HCT116 (cell line): Measurements from ENCODE around the gene PCLO. TPM values are rescaled to one million over a fixed set of nuclear protein-coding genes. Genes with fewer than 3 reads are reported as not detected.
"Not testable (repeated sequence)": the region's sequence is repeated elsewhere in the genome, so short reads cannot be mapped to it uniquely, and the experiment has no call there.

Experiments
- ATAC-seq: fragments of 200-7000 bp; cut with Tn5 transposase; 2 replicates; pipeline ENCODE4 v1.9.1; 2020; ENCODE audit warnings: mild to moderate bottlenecking, moderate library complexity
- BruUV-seq: library from RNA; stranded (reverse); fragments of 400-500 nt; replicated peaks from 2 replicates; lab custom pipeline; 2021; lab: Mats Ljungman, UMichigan
- CTCF ChIA-PET: fragments of 300-600 bp; sonication (Branson Sonifier 250); formaldehyde crosslinking; loops from one replicate; lab custom pipeline; 2021; ENCODE audit warnings: antibody characterized with exemption; lab: Charles Lee
- POLR2A ChIA-PET: fragments of 300-600, 350-600 bp; sonication (Branson Sonifier 250); formaldehyde crosslinking; loops from one replicate; lab custom pipeline; 2021; ENCODE audit warnings: antibody characterized with exemption; lab: Charles Lee
- RAD21 ChIA-PET, 2 experiments: fragments of 300-600 bp; sonication (Branson Sonifier 250); formaldehyde crosslinking; loops; one replicate each; lab custom pipeline; 2023; ENCODE audit warnings: low total read pairs in 2 of 2; ENCODE audit not compliant: uncharacterized antibody in 2 of 2, unreplicated experiment in 2 of 2, low non-redundant PET in 1 of 2; lab: Charles Lee
- DNase-seq: peaks from one replicate; pipeline ENCODE4 v3.0.0-alpha.2; 2010; ENCODE audit warnings: low read depth, low spot score
- H2AFZ ChIP-seq: fragments of 200-600 bp; shearing (Covaris generic), sonication (generic); 2 replicates; pipeline ENCODE4 v1.6.1; 2017; ENCODE audit warnings: low read depth, mixed run types, mixed read lengths, antibody characterized with exemption, low read length; ENCODE audit not compliant: poor library complexity, severe bottlenecking
- H3K27ac ChIP-seq: 2 replicates; pipeline ENCODE4 v1.5.1; 2012; ENCODE audit warnings: low read depth, low read length
- H3K27me3 ChIP-seq: fragments of 200-600 bp; sonication (generic); 2 replicates; pipeline ENCODE4 v1.6.1; 2016; ENCODE audit warnings: mixed run types, low read length, mixed read lengths; ENCODE audit not compliant: insufficient read depth
- H3K36me3 ChIP-seq, 2 experiments: fragments of 200-500 bp in 1 of 2; fragments of 200-600 bp in 1 of 2; sonication (Bioruptor generic) in 1 of 2; sonication (generic) in 1 of 2; 2 replicates each; pipeline versions ENCODE4 v1.5.1 to v1.6.1; 2014 to 2016; ENCODE audit warnings: low read length in 2 of 2, inconsistent platforms in 1 of 2, mixed read lengths in 1 of 2, mixed run types in 1 of 2; ENCODE audit not compliant: insufficient read depth in 2 of 2, control insufficient read depth in 1 of 2
- H3K4me1 ChIP-seq, 2 experiments: fragments of 200-600 bp in 1 of 2; sonication (generic) in 1 of 2; 2 replicates each; pipeline versions ENCODE4 v1.5.1 to v1.6.1; 2012 to 2017; ENCODE audit warnings: low read length in 2 of 2, inconsistent platforms in 1 of 2, mild to moderate bottlenecking in 1 of 2, mixed read lengths in 1 of 2, mixed run types in 1 of 2, moderate library complexity in 1 of 2; ENCODE audit not compliant: insufficient read depth in 2 of 2, control insufficient read depth in 1 of 2
- H3K4me2 ChIP-seq: fragments of 200-600 bp; sonication (generic); 2 replicates; pipeline ENCODE4 v1.6.1; 2017; ENCODE audit warnings: mixed run types, low read length, mixed read lengths
- H3K4me3 ChIP-seq, 2 experiments: fragments of 200-600 bp in 1 of 2; sonication (generic) in 1 of 2; replicated peaks in 1 of 2; 2 replicates each; pipeline ENCODE4 v1.5.1; 2011 to 2016; ENCODE audit warnings: low read length in 2 of 2, control low read depth in 1 of 2, low read depth in 1 of 2, mild to moderate bottlenecking in 1 of 2, mixed read lengths in 1 of 2, mixed run types in 1 of 2
- H3K79me2 ChIP-seq: fragments of 200-600 bp; sonication (generic); 2 replicates; pipeline ENCODE4 v1.6.1; 2017; ENCODE audit warnings: mild to moderate bottlenecking, mixed run types, low read length, moderate library complexity, mixed read lengths; ENCODE audit not compliant: insufficient read depth
- H3K9ac ChIP-seq: fragments of 200-600 bp; sonication (generic); 2 replicates; pipeline ENCODE4 v1.6.1; 2016; ENCODE audit warnings: low read length, mixed read lengths
- H3K9me2 ChIP-seq: fragments of 200-600 bp; sonication (generic), shearing (Covaris generic); 2 replicates; pipeline ENCODE4 v1.6.1; 2017; ENCODE audit warnings: mixed run types, mild to moderate bottlenecking, moderate library complexity; ENCODE audit not compliant: insufficient read depth
- H3K9me3 ChIP-seq, 2 experiments: fragments of 200-500 bp in 1 of 2; fragments of 200-600 bp in 1 of 2; sonication (Bioruptor generic) in 1 of 2; sonication (generic) in 1 of 2; 2 replicates each; pipeline ENCODE4 v1.6.1; 2014 to 2017; ENCODE audit warnings: low read length in 2 of 2, mixed read lengths in 2 of 2, inconsistent platforms in 1 of 2, low read depth in 1 of 2, mild to moderate bottlenecking in 1 of 2, mixed run types in 1 of 2, moderate library complexity in 1 of 2; ENCODE audit not compliant: control insufficient read depth in 1 of 2, insufficient read depth in 1 of 2
- H4K20me1 ChIP-seq: fragments of 200-600 bp; sonication (generic), shearing (Covaris generic); 2 replicates; pipeline ENCODE4 v1.6.1; 2017; ENCODE audit warnings: mixed run types, mild to moderate bottlenecking, moderate library complexity; ENCODE audit not compliant: insufficient read depth
- FOSL1 ChIP-seq: IDR thresholded peaks from 2 replicates; pipeline ENCODE4 v1.6.1; 2012; ENCODE audit warnings: low read depth
- JUND ChIP-seq: IDR thresholded peaks from 2 replicates; pipeline ENCODE4 v1.6.1; 2012
- SRF ChIP-seq: IDR thresholded peaks from 2 replicates; pipeline ENCODE4 v1.6.1; 2012; ENCODE audit warnings: low read depth
- ZFX ChIP-seq: fragments of 450-650 bp; IDR thresholded peaks from 2 replicates; pipeline ENCODE4 v1.6.1; 2017
- intact Hi-C: fragments of 100-400 bp; cut with micrococcal nuclease; formaldehyde crosslinking; loops from 2 replicates; pipeline ENCODE4 v1.10.0; 2022
- total RNA-seq: library from RNA; stranded (reverse); gene quantifications from one replicate; pipeline ENCODE4 v1.2.1, GENCODE V29; 2021; ENCODE audit not compliant: unreplicated experiment
- TF ChIP-seq, protein P1 (sequence below): IDR thresholded peaks from 2 replicates; pipeline ENCODE4 v1.6.1; 2012

PCLO gene
- total RNA-seq, 1 experiment from 2014 or later = 2.4 TPM

DNA sequence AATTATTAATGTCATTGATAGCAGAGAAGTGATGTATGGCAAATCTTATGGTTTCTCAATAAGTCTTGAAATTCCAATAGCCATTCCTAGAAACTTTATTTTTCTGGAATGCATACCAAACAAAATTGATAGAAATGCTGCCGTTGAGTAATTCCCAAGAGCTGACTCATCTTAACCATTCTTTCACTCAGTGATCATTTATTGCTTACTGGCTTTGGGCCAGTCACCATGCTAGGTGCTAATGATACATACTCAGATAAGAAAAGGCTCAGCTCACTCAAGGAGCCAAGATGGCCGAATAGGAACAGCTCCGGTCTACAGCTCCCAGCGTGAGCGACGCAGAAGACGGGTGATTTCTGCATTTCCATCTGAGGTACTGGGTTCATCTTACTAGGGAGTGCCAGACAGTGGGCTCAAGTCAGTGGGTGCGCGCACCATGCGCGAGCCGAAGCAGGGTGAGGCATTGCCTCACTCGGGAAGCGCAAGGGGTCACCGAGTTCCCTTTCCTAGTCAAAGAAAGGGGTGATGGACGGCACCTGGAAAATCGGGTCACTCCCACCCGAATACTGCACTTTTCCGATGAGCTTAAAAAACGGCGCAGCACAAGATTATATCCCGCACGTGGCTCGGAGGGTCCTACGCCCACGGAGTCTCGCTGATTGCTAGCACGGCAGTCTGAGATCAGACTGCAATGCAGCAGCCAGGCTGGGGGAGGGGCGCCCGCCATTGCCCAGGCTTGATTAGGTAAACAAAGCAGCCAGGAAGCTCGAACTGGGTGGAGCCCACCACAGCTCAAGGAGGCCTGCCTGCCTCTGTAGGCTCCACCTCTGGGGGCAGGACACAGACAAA is 138.6 kb downstream of the PCLO start:
- H3K27ac ChIP-seq, H3K9me3 ChIP-seq, RAD21 ChIA-PET, POLR2A ChIA-PET, H3K4me3 ChIP-seq, H4K20me1 ChIP-seq, H3K27me3 ChIP-seq, CTCF ChIA-PET, H2AFZ ChIP-seq, H3K79me2 ChIP-seq, intact Hi-C loops, H3K4me1 ChIP-seq, H3K9me2 ChIP-seq, H3K9ac ChIP-seq, BruUV-seq, H3K36me3 ChIP-seq: not testable (repeated sequence)
- peak; percentile 35; the same call in 1 of the 2 replicates for TF ChIP-seq JUND
- TF ChIP-seq FOSL1 = 0 out of 2 replicates have a peak, but pooled peaks have one; percentile 19
- ATAC-seq (peak; percentile 68), DNase-seq (peak; percentile 39)
- H3K4me2 ChIP-seq = peak overlapping the region; percentile 32

- Histone ChIP-seq H3K9me2 (no peaks in the 10 kb centered on the region), H3K4me1 (peaks cover 4 to 8% of the 10 kb centered on the region in 2 experiments; a peak in 2 of 4 replicates), H3K36me3 (no peaks in the 10 kb centered on the region), H3K79me2 (no peaks in the 10 kb centered on the region), H3K27me3 (no peaks in the 10 kb centered on the region), H3K9ac (no peak overlapping the region), H3K9me3 (no peaks in the 10 kb centered on the region; a peak in 1 of 4 replicates), H3K4me3 (no peak overlapping the region), H3K4me2 (no peak overlapping the region), H3K27ac (no peak overlapping the region), H2AFZ (no peak overlapping the region), H4K20me1 (no peaks in the 10 kb centered on the region)
- POLR2A ChIA-PET = no interaction called here
- intact Hi-C loops = no loop called here
- no peak for DNase-seq
- ATAC-seq = no peak
- BruUV-seq = no TSS peak
- CTCF ChIA-PET = no interaction called here
- RAD21 ChIA-PET = no interaction called here
- TF ChIP-seq, protein P1, sequence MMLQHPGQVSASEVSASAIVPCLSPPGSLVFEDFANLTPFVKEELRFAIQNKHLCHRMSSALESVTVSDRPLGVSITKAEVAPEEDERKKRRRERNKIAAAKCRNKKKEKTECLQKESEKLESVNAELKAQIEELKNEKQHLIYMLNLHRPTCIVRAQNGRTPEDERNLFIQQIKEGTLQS = no peak
- 0 out of 2 replicates have a peak, but pooled peaks have one; percentile 33 for TF ChIP-seq SRF
- no peak for TF ChIP-seq ZFX
Measured at GRCh38 chr7:83021032-83021431, 141.7 kb downstream of the PCLO start.
